Stromal cell of bone marrow (primary cell): ENCODE measurements around the gene KCNK4.

ENCODE experiments used
- DNase-seq: peaks from one replicate; pipeline ENCODE4 v3.0.0-alpha.2; 2012; ENCODE audit warnings: low read depth

The KCNK4 gene

GRCh38 chr11:64291752-64292459 is 804 bp downstream of the KCNK4 start:
- no peak for DNase-seq

GRCh38 chr11:64292460-64293254 is 1.6 kb downstream of the KCNK4 start:
- DNase-seq: no peak

- no peak for DNase-seq
Observed at GRCh38 chr11:64294774-64295173, 3.7 kb downstream of the KCNK4 start.

- no peak for DNase-seq
Observed at GRCh38 chr11:64295760-64296159, 4.7 kb downstream of the KCNK4 start.

GRCh38 chr11:64296236-64296635 is 5.1 kb downstream of the KCNK4 start:
- no peak for DNase-seq

- no peak for DNase-seq
Observed at GRCh38 chr11:64296830-64297698, 6.0 kb downstream of the KCNK4 start.

- DNase-seq: no peak
Observed at GRCh38 chr11:64297699-64298358, 6.7 kb downstream of the KCNK4 start.

- DNase-seq: no peak
Observed at GRCh38 chr11:64298966-64299846, 8.1 kb downstream of the KCNK4 start.

- DNase-seq: no peak
Observed at GRCh38 chr11:64299847-64300648, 8.9 kb downstream of the KCNK4 start, which contains the start of gene CATSPERZ. Gene CATSPERZ, plus strand, starts transcription at chr11:64300358. Its CDS starts 53 bp downstream, at chr11:64300411.

GRCh38 chr11:64303109-64304031 is 12.3 kb downstream of the KCNK4 start:
- DNase-seq: no peak

- DNase-seq: no peak
Observed at GRCh38 chr11:64304032-64304315, 12.9 kb downstream of the KCNK4 start.

GRCh38 chr11:64304316-64305072 is 13.4 kb downstream of the KCNK4 start:
- peak; percentile 74 for DNase-seq

- peak; percentile 88 for DNase-seq
Observed at GRCh38 chr11:64305075-64305690, 14.1 kb downstream of the KCNK4 start, which contains the start of gene ESRRA. Gene ESRRA, plus strand, starts transcription at chr11:64305524. Its CDS starts 1,656 bp downstream, at chr11:64307180.

GRCh38 chr11:64305691-64306562 is 14.8 kb downstream of the KCNK4 start:
- no peak for DNase-seq

- no peak for DNase-seq
Observed at GRCh38 chr11:64306563-64306875, 15.4 kb downstream of the KCNK4 start.

GRCh38 chr11:64306876-64307622 is 15.9 kb downstream of the KCNK4 start:
- DNase-seq: no peak
